Measurements from ENCODE around the gene SLC7A6. TPM values are rescaled to one million over a fixed set of nuclear protein-coding genes. Genes with fewer than 3 reads are reported as not detected.
A peak's percentile ranks its signal among the peaks of the same experiment; 100 is the strongest.

The SLC7A6 gene
- total and polyA plus RNA-seq, 5 donors from 2014 or later: 10.7 to 141 (median 18.8) TPM

- H3K9me3 ChIP-seq (ENCODE audit: control insufficient read depth in 2 of 2, low read length in 2 of 2): no peaks in the 10 kb centered on the region
- DNase-seq (no peak), ATAC-seq (ENCODE audit: low read depth in 2 of 2) (no peak)
- peaks cover 27% of the 10 kb centered on the region for H3K36me3 ChIP-seq (ENCODE audit: control insufficient read depth, insufficient read depth, low read length)
- H3K4me1 ChIP-seq (ENCODE audit: control insufficient read depth, insufficient read depth, low read length, poor library complexity, severe bottlenecking): no peaks in the 10 kb centered on the region
- Mint-ChIP-seq H3K9me3 (no peaks in the 10 kb centered on the region), H3K4me1 (peaks cover 0 to 18% (median 8%) of the 10 kb centered on the region in 4 donors), H3K27me3 (no peaks in the 10 kb centered on the region), H3K27ac (peak overlapping the region in 1 of 3 donors; percentile 14), H3K36me3 (peaks cover 12% of the 10 kb centered on the region), H3K4me3 (no peak overlapping the region)
- no peak overlapping the region for H3K4me3 ChIP-seq (ENCODE audit: low read depth, low read length)
- no peaks in the 10 kb centered on the region for H3K27me3 ChIP-seq (ENCODE audit: control insufficient read depth, insufficient read depth, low read length)
- H3K27ac ChIP-seq (ENCODE audit: insufficient read depth, low read length, poor library complexity, severe bottlenecking): no peak overlapping the region
Measured at GRCh38 chr16:68251832-68252231, 12.5 kb upstream of the SLC7A6 start.

- DNase-seq (no peak), ATAC-seq (ENCODE audit: low read depth in 2 of 2) (no peak)
- no peaks in the 10 kb centered on the region for H3K9me3 Mint-ChIP-seq
- H3K4me3 Mint-ChIP-seq: peak overlapping the region in 1 of 4 donors; percentile 54
- H3K4me1 Mint-ChIP-seq: peaks cover 0 to 15% (median 6%) of the 10 kb centered on the region in 4 donors
- no peak overlapping the region for H3K4me3 ChIP-seq (ENCODE audit: low read depth, low read length)
- H3K27me3 ChIP-seq (ENCODE audit: control insufficient read depth, insufficient read depth, low read length): no peaks in the 10 kb centered on the region
- no peak overlapping the region for H3K27ac ChIP-seq (ENCODE audit: insufficient read depth, low read length, poor library complexity, severe bottlenecking)
- H3K36me3 ChIP-seq (ENCODE audit: control insufficient read depth, insufficient read depth, low read length): peaks cover 27% of the 10 kb centered on the region
- H3K27me3 Mint-ChIP-seq: no peaks in the 10 kb centered on the region
- H3K27ac Mint-ChIP-seq: no peak overlapping the region
- no peaks in the 10 kb centered on the region for H3K4me1 ChIP-seq (ENCODE audit: control insufficient read depth, insufficient read depth, low read length, poor library complexity, severe bottlenecking)
- peaks cover 12% of the 10 kb centered on the region for H3K36me3 Mint-ChIP-seq
- no peaks in the 10 kb centered on the region for H3K9me3 ChIP-seq (ENCODE audit: control insufficient read depth in 2 of 2, low read length in 2 of 2)
Measured at GRCh38 chr16:68252383-68252782, 11.9 kb upstream of the SLC7A6 start.

- peaks cover 27% of the 10 kb centered on the region for H3K36me3 ChIP-seq (ENCODE audit: control insufficient read depth, insufficient read depth, low read length)
- Mint-ChIP-seq H3K27ac (peak overlapping the region in 1 of 3 donors; percentile 93), H3K4me3 (no peak overlapping the region), H3K9me3 (no peaks in the 10 kb centered on the region), H3K36me3 (peaks cover 19% of the 10 kb centered on the region), H3K4me1 (peaks cover 0 to 8% (median 5%) of the 10 kb centered on the region in 4 donors), H3K27me3 (no peaks in the 10 kb centered on the region)
- no peak overlapping the region for H3K27ac ChIP-seq (ENCODE audit: insufficient read depth, low read length, poor library complexity, severe bottlenecking)
- H3K27me3 ChIP-seq (ENCODE audit: control insufficient read depth, insufficient read depth, low read length): no peaks in the 10 kb centered on the region
- H3K4me1 ChIP-seq (ENCODE audit: control insufficient read depth, insufficient read depth, low read length, poor library complexity, severe bottlenecking): no peaks in the 10 kb centered on the region
- H3K9me3 ChIP-seq (ENCODE audit: control insufficient read depth in 2 of 2, low read length in 2 of 2): no peaks in the 10 kb centered on the region
- DNase-seq (no peak), ATAC-seq (ENCODE audit: low read depth in 2 of 2) (no peak)
- no peak overlapping the region for H3K4me3 ChIP-seq (ENCODE audit: low read depth, low read length)
Measured at GRCh38 chr16:68253721-68254120, 10.6 kb upstream of the SLC7A6 start.

GRCh38 chr16:68255712-68256111 is 8.6 kb upstream of the SLC7A6 start:
- Histone ChIP-seq H3K9me3 (ENCODE audit: control insufficient read depth in 2 of 2, low read length in 2 of 2) (no peaks in the 10 kb centered on the region), H3K4me3 (ENCODE audit: low read depth, low read length) (no peak overlapping the region), H3K36me3 (ENCODE audit: control insufficient read depth, insufficient read depth, low read length) (peaks cover 34% of the 10 kb centered on the region), H3K27ac (ENCODE audit: insufficient read depth, low read length, poor library complexity, severe bottlenecking) (no peak overlapping the region), H3K4me1 (ENCODE audit: control insufficient read depth, insufficient read depth, low read length, poor library complexity, severe bottlenecking) (no peaks in the 10 kb centered on the region), H3K27me3 (ENCODE audit: control insufficient read depth, insufficient read depth, low read length) (no peaks in the 10 kb centered on the region)
- ATAC-seq (ENCODE audit: low read depth in 2 of 2) (no peak), DNase-seq (no peak)
- no peak overlapping the region for H3K27ac Mint-ChIP-seq
- peaks cover 25% of the 10 kb centered on the region for H3K36me3 Mint-ChIP-seq
- H3K4me3 Mint-ChIP-seq: no peak overlapping the region
- H3K9me3 Mint-ChIP-seq: no peaks in the 10 kb centered on the region
- H3K4me1 Mint-ChIP-seq: peaks cover 0 to 8% (median 3%) of the 10 kb centered on the region in 4 donors
- H3K27me3 Mint-ChIP-seq: no peaks in the 10 kb centered on the region

DNA sequence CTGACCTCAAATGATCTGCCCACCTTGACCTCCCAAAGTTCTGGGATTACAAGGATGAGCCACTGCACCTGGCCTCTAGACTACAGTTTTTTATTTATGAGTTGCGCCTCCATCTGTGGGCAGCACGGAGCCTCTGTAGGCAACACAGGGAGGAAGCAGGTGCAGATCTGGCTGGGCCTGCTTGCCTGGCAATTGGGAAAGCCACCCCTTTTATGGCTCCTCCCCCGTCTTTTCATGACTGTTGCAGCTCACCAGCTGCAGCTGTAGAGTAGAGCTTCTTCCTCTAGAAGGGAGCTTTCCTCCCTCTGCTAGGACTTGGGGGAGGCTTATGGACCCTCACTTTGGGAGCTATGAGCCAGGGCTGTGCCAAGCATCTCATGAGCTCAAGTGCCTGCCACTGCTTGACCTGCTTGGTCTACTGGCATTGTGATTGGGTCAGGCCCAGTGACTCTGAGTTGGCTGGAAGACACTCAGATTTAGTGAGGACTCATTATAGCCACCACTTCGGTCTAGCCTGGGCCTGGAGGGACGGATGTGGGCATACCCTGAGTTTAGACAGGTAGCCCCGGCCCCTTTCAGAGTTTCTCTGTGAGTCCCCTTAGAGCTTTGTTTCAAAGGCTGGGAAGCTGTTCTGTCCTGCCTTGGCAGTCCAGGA is 6.9 kb upstream of the SLC7A6 start:
- Histone ChIP-seq H3K4me3 (ENCODE audit: low read depth, low read length) (no peak overlapping the region), H3K4me1 (ENCODE audit: control insufficient read depth, insufficient read depth, low read length, poor library complexity, severe bottlenecking) (peaks cover 8% of the 10 kb centered on the region), H3K27ac (ENCODE audit: insufficient read depth, low read length, poor library complexity, severe bottlenecking) (no peak overlapping the region), H3K9me3 (ENCODE audit: control insufficient read depth in 2 of 2, low read length in 2 of 2) (no peaks in the 10 kb centered on the region), H3K27me3 (ENCODE audit: control insufficient read depth, insufficient read depth, low read length) (no peaks in the 10 kb centered on the region), H3K36me3 (ENCODE audit: control insufficient read depth, insufficient read depth, low read length) (peaks cover 30% of the 10 kb centered on the region)
- peak in 1 of 3 donors; percentile 60 for DNase-seq
- peaks cover 13% of the 10 kb centered on the region for H3K36me3 Mint-ChIP-seq
- H3K27ac Mint-ChIP-seq: peak overlapping the region in 1 of 3 donors; percentile 1
- no peaks in the 10 kb centered on the region for H3K9me3 Mint-ChIP-seq
- H3K4me1 Mint-ChIP-seq: peaks cover 0 to 18% (median 8%) of the 10 kb centered on the region in 4 donors
- no peaks in the 10 kb centered on the region for H3K27me3 Mint-ChIP-seq
- peak overlapping the region in 1 of 4 donors; percentile 21 for H3K4me3 Mint-ChIP-seq
- ATAC-seq (ENCODE audit: low read depth in 2 of 2): peak in 1 of 2 donors; percentile 14

GRCh38 chr16:68257906-68258800 is 6.2 kb upstream of the SLC7A6 start:
- H3K27me3 Mint-ChIP-seq: no peaks in the 10 kb centered on the region
- H3K4me3 Mint-ChIP-seq: peak overlapping the region in 2 of 4 donors; percentile 38 to 83
- Histone ChIP-seq H3K27ac (ENCODE audit: insufficient read depth, low read length, poor library complexity, severe bottlenecking) (no peak overlapping the region), H3K4me3 (ENCODE audit: low read depth, low read length) (no peak overlapping the region), H3K9me3 (ENCODE audit: control insufficient read depth in 2 of 2, low read length in 2 of 2) (no peaks in the 10 kb centered on the region), H3K4me1 (ENCODE audit: control insufficient read depth, insufficient read depth, low read length, poor library complexity, severe bottlenecking) (peaks cover 8% of the 10 kb centered on the region), H3K36me3 (ENCODE audit: control insufficient read depth, insufficient read depth, low read length) (peaks cover 26% of the 10 kb centered on the region), H3K27me3 (ENCODE audit: control insufficient read depth, insufficient read depth, low read length) (no peaks in the 10 kb centered on the region)
- peaks cover 0 to 19% (median 11%) of the 10 kb centered on the region in 4 donors for H3K4me1 Mint-ChIP-seq
- ATAC-seq (ENCODE audit: low read depth in 2 of 2): no peak
- no peaks in the 10 kb centered on the region for H3K9me3 Mint-ChIP-seq
- H3K36me3 Mint-ChIP-seq: peaks cover 13% of the 10 kb centered on the region
- peak overlapping the region in 2 of 3 donors; percentile 65 for H3K27ac Mint-ChIP-seq
- no peak for DNase-seq

GRCh38 chr16:68259007-68259825 is 5.1 kb upstream of the SLC7A6 start:
- Mint-ChIP-seq H3K4me1 (peaks cover 0 to 28% (median 12%) of the 10 kb centered on the region in 4 donors), H3K27me3 (no peaks in the 10 kb centered on the region), H3K4me3 (peak overlapping the region in 2 of 4 donors; percentile 15 to 38), H3K36me3 (peaks cover 13% of the 10 kb centered on the region), H3K9me3 (no peaks in the 10 kb centered on the region), H3K27ac (peak overlapping the region in 2 of 3 donors; percentile 65)
- no peak overlapping the region for H3K4me3 ChIP-seq (ENCODE audit: low read depth, low read length)
- H3K9me3 ChIP-seq (ENCODE audit: control insufficient read depth in 2 of 2, low read length in 2 of 2): no peaks in the 10 kb centered on the region
- no peak for DNase-seq
- no peak for ATAC-seq (ENCODE audit: low read depth in 2 of 2)
- peaks cover 21% of the 10 kb centered on the region for H3K36me3 ChIP-seq (ENCODE audit: control insufficient read depth, insufficient read depth, low read length)
- H3K27me3 ChIP-seq (ENCODE audit: control insufficient read depth, insufficient read depth, low read length): no peaks in the 10 kb centered on the region
- H3K4me1 ChIP-seq (ENCODE audit: control insufficient read depth, insufficient read depth, low read length, poor library complexity, severe bottlenecking): peaks cover 15% of the 10 kb centered on the region
- no peak overlapping the region for H3K27ac ChIP-seq (ENCODE audit: insufficient read depth, low read length, poor library complexity, severe bottlenecking)

Data from CD4-positive, CD25-positive, alpha-beta regulatory T cell (primary cell).